ENCODE results near the gene VSX2.

The VSX2 gene

GRCh38 chr14:74238974-74239847, at the start of gene VSX2:
Gene VSX2 (plus strand): TSS chr14:74239449. CDS start chr14:74239562, 113 bp downstream.
- no peak within 1 kb of the TSS for H3K4me3 ChIP-seq (replicated peaks in 1 of 2; ENCODE audit: low read depth in 2 of 2, low read length in 2 of 2)
- no peak for DNase-seq (ENCODE audit: low read depth in 2 of 2)
- TF ChIP-seq CTCF (IDR thresholded peaks at IDR 0.05; ENCODE audit: low read depth, low read length), result no peak

- DNase-seq (ENCODE audit: low read depth in 2 of 2), result no peak
- TF ChIP-seq CTCF (IDR thresholded peaks at IDR 0.05; ENCODE audit: low read depth, low read length), result no peak
- H3K4me3 ChIP-seq (replicated peaks in 1 of 2; ENCODE audit: low read depth in 2 of 2, low read length in 2 of 2), result no peak overlapping the region
Observed at GRCh38 chr14:74190927-74191575, 48.2 kb upstream of the VSX2 start.

GRCh38 chr14:74194506-74195274, 44.6 kb upstream of the VSX2 start:
- H3K4me3 ChIP-seq (replicated peaks in 1 of 2; ENCODE audit: low read depth in 2 of 2, low read length in 2 of 2), result no peak overlapping the region
- no peak for DNase-seq (ENCODE audit: low read depth in 2 of 2)
- TF ChIP-seq CTCF (IDR thresholded peaks at IDR 0.05; ENCODE audit: low read depth, low read length), result no peak

GRCh38 chr14:74195623-74196022, 43.6 kb upstream of the VSX2 start:
- DNase-seq (ENCODE audit: low read depth in 2 of 2), result no peak

GRCh38 chr14:74198441-74199234, 40.6 kb upstream of the VSX2 start:
- no peak for DNase-seq (ENCODE audit: low read depth in 2 of 2)
- H3K4me3 ChIP-seq (replicated peaks in 1 of 2; ENCODE audit: low read depth in 2 of 2, low read length in 2 of 2), result no peak overlapping the region
- TF ChIP-seq CTCF (IDR thresholded peaks at IDR 0.05; ENCODE audit: low read depth, low read length), result no peak

More at GRCh38 chr14:74195623-74196022, 43.6 kb upstream of the VSX2 start:
- H3K4me3 ChIP-seq (replicated peaks in 1 of 2; ENCODE audit: low read depth in 2 of 2, low read length in 2 of 2), result no peak overlapping the region
- no peak for TF ChIP-seq CTCF (IDR thresholded peaks at IDR 0.05; ENCODE audit: low read depth, low read length)

GRCh38 chr14:74202113-74202512, 37.1 kb upstream of the VSX2 start:
- no peak overlapping the region for H3K4me3 ChIP-seq (replicated peaks in 1 of 2; ENCODE audit: low read depth in 2 of 2, low read length in 2 of 2)
- no peak for DNase-seq (ENCODE audit: low read depth in 2 of 2)
- no peak for TF ChIP-seq CTCF (IDR thresholded peaks at IDR 0.05; ENCODE audit: low read depth, low read length)

All from cardiac fibroblast (primary cell).